GM12874 (cell line): Measurements from ENCODE around the gene SOWAHC.

Experiments used
- TF ChIP-seq, protein P1 (sequence below): IDR thresholded peaks from 2 replicates; pipeline ENCODE4 v1.5.1; 2011; ENCODE audit warnings: low read depth, mild to moderate bottlenecking, control low read depth, low read length, moderate library complexity; ENCODE audit not compliant: insufficient read depth

Gene SOWAHC

DNA sequence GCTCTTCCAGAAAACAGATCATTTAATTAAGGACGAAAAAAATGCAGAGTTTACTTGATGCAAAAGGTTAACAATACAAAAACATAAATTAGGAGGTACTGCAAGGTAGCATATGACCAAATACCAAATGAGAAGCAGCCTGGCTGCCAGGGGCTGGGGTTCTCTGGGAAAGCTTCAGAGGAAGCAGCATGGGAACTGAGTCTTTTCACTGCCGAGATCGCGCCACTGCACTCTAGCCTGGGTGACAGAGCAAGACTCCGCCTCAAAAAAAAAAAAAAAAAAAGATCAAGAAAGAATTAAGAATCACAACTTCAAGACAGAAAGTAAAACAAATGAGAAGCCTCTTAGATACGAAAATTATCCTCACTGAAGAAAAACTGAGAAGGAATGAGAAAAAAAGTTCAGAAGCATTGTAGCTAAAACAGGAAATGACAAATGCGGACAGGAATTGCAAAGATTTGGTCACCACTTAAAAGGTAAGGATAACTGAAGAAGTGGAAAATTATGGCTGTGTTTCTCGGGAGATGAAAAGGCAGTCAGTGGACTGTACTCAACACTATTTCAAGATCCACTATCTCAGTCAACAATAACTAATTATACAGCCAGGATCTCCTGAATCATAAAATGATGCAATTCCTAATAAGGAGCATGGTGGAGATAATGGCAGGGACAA lies 4.7 kb upstream of the SOWAHC start:
- TF ChIP-seq, protein P1, sequence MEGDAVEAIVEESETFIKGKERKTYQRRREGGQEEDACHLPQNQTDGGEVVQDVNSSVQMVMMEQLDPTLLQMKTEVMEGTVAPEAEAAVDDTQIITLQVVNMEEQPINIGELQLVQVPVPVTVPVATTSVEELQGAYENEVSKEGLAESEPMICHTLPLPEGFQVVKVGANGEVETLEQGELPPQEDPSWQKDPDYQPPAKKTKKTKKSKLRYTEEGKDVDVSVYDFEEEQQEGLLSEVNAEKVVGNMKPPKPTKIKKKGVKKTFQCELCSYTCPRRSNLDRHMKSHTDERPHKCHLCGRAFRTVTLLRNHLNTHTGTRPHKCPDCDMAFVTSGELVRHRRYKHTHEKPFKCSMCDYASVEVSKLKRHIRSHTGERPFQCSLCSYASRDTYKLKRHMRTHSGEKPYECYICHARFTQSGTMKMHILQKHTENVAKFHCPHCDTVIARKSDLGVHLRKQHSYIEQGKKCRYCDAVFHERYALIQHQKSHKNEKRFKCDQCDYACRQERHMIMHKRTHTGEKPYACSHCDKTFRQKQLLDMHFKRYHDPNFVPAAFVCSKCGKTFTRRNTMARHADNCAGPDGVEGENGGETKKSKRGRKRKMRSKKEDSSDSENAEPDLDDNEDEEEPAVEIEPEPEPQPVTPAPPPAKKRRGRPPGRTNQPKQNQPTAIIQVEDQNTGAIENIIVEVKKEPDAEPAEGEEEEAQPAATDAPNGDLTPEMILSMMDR, result no peak

DNA sequence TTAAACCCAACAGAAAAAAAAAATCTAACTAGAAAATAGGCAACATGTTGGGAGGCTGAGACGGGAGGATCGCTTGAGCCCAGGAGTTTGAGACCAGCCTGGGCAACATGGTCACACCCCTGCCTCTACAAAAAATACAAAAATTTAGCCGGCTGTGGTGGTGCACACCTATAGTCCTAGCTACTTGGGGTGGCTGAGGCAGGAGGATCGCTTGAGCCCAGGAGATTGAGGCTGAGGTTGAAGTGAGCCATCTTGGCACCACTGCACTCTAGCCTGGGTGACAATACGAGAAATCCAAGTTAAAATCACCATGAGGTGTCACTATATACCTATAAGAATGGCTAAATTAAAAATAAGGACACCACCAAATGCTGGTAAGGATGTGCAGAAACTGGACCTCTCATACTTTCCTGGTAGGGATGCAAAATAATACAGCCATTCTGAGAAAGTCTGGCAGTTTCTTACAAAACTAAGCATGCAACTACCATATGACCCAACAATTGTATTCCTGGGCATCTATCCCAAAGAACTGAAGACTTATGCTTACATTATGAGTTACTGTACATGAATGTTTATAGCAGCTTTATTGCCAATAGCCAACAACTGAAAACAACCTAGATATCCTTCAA lies 2.6 kb upstream of the SOWAHC start:
- TF ChIP-seq, protein P1, result no peak

DNA sequence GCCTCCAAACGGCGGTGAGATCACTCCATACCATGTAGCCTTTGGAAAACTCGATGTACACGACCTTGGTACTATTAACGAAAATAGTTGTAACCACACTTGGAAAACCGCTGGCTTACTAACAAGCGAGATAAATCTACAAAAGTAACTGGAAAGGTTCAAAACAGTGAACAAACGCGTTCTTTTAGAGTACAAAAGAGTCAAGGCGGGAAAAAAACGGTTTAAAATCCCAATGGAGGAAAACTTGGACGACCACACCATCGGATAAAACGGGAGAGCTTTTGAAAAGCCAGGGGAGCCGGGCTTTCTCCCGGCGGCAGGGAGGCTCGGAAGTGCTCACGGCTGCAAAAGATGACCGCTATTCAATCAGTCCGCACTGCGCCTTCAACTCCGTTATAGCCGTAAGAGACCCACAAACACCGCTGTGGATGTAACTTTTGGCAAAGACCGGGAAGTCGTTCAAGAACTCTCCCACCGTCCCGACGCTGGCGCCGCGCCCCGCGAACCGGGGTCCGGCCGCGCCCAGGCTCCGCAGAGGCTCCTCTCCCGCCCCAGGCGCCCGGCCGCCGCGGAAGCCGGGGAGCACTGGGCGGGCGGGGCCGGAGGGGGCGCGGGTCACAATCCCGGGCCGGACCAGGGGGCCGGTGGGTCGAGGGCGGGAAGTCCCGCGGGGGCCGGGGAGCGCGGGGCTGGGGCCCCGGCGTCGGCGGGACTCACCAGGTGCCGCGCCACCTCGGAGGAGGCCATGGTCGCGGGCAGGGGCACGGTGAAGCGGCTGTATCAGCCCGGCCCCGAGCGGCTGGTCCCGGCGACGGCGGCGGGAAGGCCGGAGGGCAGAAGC lies 863 bp upstream of the SOWAHC start:
- TF ChIP-seq, protein P1, result no peak

DNA sequence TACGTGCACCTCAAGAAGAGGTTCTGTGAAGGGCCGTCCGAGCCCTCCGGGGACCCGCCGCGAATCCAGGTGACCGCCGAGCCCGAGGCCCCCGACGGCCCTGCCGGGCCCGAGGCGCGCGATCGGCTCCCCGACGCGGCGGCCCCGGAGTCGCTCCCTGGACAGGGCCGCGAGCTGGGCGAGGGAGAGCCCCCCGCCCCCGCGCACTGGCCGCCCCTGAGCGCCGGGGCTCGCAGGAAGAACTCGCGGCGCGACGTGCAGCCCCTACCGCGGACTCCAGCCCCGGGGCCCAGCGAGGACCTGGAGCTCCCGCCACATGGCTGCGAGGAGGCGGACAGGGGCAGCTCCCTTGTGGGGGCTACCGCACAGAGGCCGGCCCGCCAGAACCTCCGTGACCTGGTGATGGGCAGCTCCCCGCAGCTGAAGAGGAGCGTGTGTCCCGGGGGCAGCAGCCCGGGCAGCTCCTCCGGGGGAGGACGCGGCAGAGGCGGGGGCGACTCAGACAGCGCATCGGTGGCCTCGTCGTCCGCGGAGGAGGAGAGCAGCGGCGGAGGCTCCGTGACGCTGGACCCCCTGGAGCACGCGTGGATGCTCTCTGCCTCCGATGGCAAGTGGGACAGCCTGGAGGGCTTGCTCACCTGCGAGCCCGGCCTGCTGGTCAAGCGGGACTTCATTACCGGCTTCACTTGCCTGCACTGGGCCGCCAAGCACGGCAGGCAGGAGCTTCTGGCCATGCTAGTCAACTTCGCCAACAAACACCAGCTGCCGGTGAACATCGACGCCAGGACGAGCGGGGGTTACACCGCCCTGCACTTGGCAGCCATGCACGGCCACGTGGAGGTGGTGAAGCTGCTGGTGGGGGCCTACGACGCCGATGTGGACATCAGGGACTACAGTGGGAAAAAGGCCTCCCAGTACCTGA lies 812 bp downstream of the SOWAHC start:
- TF ChIP-seq, protein P1, result no peak

DNA sequence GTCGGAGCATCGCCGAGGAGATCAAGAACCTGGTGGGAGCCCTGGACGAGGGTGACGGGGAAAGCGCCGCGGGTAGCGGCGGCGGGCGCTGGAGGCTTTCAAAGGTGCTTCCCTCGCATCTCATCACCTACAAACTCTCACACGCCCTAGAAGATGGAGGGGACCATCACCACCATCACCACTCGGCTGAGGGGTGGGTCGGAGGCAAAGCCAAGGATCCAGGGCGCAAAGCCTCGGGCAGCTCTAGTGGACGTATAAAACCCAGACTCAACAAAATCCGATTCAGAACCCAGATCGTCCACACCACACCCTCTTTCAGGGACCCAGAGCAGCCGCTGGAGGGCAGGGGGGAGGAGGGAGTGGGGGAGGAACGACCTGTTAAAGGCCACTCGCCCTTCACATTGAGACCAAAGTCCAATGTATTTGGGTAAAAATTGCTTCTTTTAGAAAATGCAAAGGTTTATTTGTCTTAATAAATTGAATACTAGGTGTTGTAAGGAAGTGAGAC lies 1.5 kb downstream of the SOWAHC start:
- TF ChIP-seq, protein P1, result no peak

DNA sequence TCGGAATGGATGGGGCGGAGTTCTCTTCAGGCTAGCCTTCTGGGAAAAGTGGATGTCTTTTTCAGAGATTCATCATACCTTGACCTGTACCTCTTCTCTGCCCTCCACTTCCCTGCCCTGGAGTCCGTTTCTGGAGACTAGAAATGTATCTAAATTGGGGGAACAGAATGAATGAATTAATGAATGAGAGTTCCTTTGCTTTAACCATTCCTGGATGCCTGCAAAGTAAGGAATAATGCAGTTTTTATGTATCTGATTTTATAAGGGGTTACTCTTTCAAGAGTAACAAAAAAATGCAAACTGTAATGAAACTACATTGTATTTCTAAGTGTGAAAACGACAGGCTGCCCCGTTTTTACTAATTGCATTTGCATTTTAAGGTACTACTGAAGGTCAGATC lies 2.0 kb downstream of the SOWAHC start:
- TF ChIP-seq, protein P1, result no peak
